HG02938 (cell line): ENCODE results near the gene WDR83.
"Not testable (repeated sequence)": the region's sequence is repeated elsewhere in the genome, so short reads cannot be mapped to it uniquely, and the experiment has no call there.

Experiments
- ATAC-seq: cut with Tn5 transposase; IDR thresholded peaks from one replicate; pipeline ENCODE4 v1.9.1; 2021; ENCODE audit warnings: mild to moderate bottlenecking, moderate library complexity; ENCODE audit not compliant: unreplicated experiment

The WDR83 gene

DNA sequence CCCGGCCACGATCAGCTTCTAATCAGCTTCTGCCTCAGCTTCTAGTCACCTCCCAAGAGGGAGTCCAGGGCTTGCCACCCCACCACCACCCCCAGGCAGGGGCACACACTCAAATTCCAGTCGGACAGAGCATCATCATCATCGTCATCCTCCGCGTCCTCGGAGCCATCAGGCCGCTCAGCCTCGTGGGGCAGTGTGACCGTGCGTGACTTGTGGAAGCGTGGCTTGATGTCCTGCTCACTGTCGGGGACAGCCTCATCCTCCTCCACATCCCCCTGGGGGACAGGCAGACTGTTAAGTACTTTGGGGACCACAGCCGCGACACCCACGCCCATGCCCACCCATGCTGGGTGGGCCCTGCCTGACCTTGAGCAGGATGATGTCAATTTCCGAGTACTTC, 44.6 kb downstream of the WDR83 start:
- ATAC-seq, result no peak

DNA sequence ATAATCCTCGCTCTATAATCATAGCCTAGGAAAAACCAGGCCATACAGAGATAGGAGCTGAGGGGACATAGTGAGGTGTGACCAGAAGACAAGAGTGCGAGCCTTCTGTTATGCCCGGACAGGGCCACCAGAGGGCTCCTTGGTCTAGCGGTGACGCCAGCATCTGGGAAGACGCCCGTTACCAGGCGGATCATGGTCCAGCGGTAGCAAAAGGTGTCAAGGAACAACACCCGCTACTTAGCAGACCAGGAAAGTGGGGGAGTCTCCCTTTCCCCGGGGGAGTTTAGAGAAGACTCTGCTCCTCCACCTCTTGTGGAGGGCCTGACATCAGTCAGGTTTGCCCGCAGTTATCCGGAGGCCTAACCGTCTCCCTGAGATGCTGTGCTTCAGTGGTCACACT, 45.5 kb downstream of the WDR83 start:
- ATAC-seq, result not testable (repeated sequence)

DNA sequence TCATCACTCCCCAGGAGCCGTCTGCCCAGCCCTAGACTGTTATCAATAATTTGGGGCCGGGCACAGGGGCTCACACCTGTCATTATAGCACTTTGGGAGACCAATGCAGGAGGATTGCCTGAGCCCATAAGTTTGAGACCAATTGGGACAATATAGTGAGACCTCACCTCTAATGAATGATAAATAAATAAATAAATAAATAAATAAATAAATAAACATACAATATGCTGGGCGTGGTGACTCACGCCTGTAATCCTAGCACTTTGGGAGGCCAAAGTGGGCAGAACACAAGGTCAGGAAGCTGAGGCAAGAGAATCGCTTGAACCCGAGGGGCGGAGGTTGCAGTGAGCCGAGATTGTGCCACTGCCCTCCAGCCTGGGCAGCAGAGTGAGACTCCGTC, 46.7 kb downstream of the WDR83 start:
- ATAC-seq, result not testable (repeated sequence)

DNA sequence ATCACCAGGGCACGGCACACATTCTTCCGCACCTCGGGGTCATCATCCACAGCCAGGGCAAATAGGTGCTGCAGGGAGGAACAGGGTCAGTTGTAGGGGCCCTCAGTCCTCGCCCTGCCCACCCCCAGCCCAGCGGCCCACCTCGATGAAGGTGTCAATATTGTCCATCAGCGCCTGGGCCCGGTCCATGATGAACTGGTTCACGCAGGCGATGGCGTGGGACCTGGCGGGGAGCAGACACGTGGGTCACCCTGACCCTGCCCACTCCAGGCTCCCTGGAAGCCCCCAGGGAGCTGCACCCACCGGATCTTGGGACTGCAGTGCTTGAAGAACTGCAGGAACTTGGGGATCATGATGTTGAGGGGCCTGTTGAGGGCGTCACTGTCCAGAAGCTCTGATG, 48.5 kb downstream of the WDR83 start:
- ATAC-seq, result no peak

DNA sequence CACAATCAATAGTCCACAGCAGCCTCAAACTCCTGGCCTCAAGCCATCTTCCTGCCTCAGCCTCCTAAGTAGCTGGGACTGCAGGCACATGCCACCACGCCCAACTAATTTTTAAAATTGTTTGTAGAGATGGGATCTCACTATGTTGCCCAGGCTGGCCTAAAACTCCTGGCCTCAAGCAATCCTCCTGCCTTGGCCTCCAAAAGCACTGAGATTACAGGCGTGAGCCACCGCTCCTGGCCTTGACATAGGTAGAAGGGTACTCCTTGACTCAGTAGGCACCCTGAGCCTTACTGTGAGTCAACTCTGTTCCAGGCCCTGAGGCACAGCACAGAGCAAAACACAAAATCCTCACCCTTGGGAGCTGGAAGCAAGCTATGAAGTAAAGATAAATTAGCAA, 49.3 kb downstream of the WDR83 start:
- no peak for ATAC-seq

DNA sequence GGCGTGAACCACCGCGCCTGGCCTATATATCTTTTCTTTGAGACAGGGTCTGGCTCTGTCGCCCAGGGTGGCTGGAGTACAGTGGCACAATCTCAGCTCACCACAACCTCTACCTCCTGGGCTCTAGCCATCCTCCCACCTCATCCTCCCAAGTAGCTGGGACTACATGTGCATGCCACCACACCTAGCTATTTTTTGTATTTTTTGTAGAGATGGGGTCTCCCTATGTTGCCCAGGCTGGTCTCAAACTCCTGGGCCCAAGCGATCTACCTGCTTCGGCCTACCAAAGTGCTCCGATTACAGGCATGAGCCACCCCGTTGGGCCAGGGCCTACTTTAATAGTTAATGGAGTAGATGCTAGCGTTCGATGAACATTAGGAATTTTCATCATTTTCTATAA, 53.7 kb downstream of the WDR83 start:
- no peak for ATAC-seq

DNA sequence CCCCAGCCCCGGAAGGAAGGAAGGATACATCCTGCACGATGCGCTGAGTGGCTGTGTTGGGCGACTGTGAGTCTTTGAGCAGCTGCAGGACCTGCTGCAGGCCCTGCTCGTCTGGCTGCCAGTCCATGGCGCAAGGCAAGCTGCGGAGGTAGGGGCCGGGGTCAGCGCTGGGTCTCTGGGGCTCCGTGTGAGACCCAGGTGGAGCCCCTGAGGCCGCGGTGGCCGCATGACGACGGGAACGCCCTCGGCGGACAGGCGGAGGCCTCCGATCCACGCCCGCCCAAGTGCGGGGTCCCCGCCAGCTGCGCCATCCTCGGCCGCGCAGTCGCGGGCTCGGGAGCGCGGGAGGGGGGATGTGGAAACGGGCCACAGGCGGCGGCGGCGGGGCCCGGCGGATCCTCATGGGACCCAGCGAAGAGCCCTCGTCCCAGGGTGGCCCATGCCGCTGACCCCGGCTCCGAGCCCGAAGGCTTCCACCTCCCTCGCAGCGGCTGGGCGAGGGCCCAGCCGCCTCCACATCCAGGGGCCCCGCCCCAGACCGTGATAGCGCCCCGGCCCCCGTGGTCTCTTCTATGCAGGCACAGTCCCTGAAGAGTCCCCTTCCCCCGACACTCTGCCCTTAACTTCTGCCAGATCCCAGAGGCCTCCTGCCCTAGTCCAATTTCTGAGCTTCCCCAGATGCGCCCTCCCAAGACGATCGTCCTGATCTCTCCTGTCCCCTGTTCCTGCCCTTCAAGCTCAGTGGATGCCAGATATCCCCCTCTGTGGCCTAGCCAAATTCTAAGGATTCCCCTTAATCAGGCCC, 54.4 kb downstream of the WDR83 start:
- no peak for ATAC-seq

DNA sequence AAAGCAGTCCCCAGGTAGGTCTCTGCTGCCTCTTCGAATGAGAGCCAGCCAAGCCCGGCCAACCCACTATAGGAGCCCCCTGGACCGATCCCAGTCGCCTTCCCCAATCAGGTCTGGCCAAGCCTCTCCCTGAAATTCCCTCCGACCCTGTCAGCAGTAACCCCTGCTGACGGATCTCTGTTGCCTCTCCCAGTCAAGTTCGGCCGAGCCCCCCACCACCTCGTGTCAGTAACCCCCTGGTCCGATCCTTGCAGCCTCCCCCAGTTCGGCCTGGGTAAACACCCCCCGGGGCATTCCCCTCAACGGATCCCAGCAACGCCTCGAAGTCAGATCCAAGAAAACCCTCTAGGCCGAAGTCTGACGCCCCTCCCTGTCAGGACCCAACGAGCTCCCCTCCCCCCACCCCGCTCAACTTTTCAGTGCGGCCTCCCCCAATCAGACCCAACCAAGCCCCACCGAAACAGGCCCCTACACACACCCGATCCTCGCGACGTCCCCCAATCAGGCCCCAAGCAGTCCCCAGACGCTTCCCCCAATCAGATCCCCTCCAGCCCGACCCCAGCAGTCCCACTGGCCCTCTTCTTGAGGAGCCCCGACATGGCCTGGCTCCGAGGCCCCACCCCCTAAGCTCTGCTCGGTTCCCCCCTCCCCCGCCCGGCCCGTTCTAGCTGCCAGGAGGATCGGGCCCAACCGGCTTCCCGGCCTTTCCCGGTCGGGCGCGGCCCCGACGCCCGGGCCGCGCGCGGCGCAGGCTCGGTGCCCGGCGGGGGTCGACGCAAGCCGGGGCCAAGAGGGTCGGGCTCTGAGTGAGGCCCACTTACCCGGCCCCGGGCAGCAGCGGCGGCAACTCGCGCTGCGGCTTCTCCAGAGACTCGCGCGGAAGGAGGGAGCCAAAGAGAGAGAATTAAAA, 55.3 kb downstream of the WDR83 start:
- no peak for ATAC-seq

DNA sequence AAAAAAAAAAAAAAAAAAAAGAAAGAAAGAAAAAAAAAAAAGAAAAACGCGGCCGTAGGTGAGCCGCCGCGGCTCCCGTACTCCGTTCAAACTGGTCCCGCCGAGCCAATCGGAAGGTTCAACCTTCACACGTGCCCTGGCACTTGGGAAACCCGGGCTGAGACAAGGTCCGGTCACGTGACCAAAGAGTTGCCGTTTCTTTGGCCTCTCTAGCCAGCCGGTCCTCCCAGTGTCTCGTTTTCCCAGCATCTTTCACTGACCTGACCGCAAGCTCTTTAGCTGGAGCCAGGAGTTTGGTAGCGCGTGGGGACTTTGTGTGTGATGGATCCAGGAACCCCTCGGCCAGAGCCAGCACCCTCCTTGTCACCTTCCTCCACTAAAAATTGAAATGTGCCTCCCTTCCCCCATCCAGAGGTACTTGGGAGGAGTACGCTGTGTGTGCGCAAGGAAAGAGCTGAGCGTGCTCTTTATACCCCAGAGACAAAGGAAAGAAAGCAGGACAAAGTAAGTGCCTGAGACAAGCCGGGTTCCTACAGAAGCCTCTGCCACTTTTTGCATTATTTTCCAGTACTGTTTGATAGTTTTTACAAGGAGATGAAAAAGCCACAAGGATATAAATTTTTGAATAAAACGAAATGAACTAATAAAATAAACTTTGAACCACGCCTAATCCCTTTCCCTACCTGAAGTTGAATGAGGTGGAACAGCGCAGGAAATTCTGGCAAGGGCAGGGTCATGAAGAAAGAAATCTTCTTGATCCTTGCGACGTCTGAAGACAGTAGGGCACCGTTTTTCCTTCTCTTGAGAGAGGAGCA, 56.2 kb downstream of the WDR83 start:
- peak; percentile 76 for ATAC-seq

DNA sequence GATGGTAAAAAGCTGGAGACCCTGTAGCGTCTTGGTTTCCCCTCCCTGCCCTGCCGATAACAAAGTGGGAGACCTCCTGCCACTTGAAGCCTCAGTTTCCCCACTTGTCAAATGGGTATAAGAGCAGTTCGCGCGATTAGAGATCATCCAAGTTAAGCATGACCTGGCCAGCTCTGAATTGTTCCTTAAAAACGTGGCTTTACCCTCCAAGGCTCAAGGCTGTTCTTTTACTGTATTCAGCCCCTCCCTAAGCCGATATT, 56.7 kb downstream of the WDR83 start:
- ATAC-seq, result no peak

DNA sequence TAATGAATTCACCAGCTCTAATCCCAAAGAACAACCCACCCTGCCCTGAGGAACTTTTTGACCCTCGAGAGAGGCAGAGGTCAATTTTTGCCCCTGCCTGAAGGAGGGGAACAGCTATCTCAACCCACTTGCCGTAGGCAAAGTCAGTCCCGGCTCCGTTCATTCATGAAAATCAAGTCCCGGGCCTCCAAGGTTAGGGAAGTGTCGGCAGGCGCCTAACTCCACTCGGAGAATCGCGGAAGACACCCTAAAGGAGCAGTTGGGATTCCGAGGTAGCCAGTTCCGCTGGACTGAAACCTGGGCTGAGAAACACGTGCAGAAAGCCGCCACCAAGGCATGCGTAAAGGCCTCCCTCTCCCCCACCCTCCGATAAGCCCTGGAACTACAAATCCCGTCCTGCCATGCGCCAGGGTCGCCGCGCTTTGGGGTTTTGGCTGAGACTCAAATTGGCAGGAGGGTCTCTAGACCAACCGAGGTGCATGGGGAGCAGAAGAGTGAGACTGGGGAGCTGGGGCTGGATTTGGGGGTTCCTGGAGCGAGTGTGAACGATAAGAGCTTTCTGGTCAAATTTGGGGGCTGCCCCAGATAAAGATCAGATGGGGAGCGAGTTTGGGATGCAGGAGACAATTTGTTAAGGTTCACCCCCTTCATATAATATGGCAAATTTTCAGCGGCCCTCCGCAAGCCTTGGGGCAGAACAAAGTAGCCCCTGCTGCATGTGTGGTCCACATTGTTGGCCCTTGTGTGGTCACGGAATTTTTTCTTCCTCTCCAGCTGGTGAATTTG, 57.2 kb downstream of the WDR83 start, which contains the start of gene TNPO2:
TSS of gene TNPO2 (minus strand) at position 292 of the 786 bp plus-strand sequence. CDS start 2,955 bp downstream, outside the sequence.
- no peak for ATAC-seq
